Type B pancreatic cell (in vitro differentiated cells): ENCODE data around the gene MRPL46. TPM values are rescaled to one million over a fixed set of nuclear protein-coding genes. Genes with fewer than 3 reads are reported as not detected.

Experiments
- DNase-seq: peaks from one replicate; pipeline ENCODE4 v3.0.0; 2021; ENCODE audit warnings: mixed read lengths; ENCODE audit not compliant: unreplicated experiment; ENCODE audit errors: extremely low spot score
- H3K27ac Mint-ChIP-seq: 2 replicates; pipeline ENCODE4 v1.8.0; 2021; ENCODE audit warnings: mild to moderate bottlenecking, mixed read lengths
- H3K27me3 Mint-ChIP-seq: 2 replicates; pipeline ENCODE4 v1.8.0; 2021; ENCODE audit warnings: mixed read lengths
- H3K36me3 Mint-ChIP-seq: 2 replicates; pipeline ENCODE4 v1.8.0; 2021; ENCODE audit warnings: mixed read lengths
- H3K4me1 Mint-ChIP-seq: one replicate; pipeline ENCODE4 v1.8.0; 2021; ENCODE audit warnings: mixed read lengths; ENCODE audit not compliant: unreplicated experiment
- H3K4me3 Mint-ChIP-seq: 2 replicates; pipeline ENCODE4 v1.8.0; 2021; ENCODE audit warnings: mild to moderate bottlenecking, mixed read lengths
- H3K9me3 Mint-ChIP-seq: 2 replicates; pipeline ENCODE4 v1.8.0; 2021; ENCODE audit warnings: mixed read lengths
- CTCF ChIP-seq: fragments of 200-600 bp; sonication (generic); conservative IDR thresholded peaks from 2 replicates; pipeline ENCODE4 v1.5.0; 2021; ENCODE audit warnings: antibody characterized with exemption, mild to moderate bottlenecking
- total RNA-seq: library from RNA; stranded (reverse); gene quantifications from 2 replicates; pipeline ENCODE4 v1.2.1, GENCODE V29; 2021; ENCODE audit warnings: low replicate concordance

The MRPL46 gene
- total RNA-seq, 1 donor from 2014 or later = 24.8 TPM

GRCh38 chr15:88463870-88464532 lies 3.2 kb downstream of the MRPL46 start:
- DNase-seq = no peak
- Mint-ChIP-seq H3K9me3 (no peaks in the 10 kb centered on the region), H3K4me3 (peak overlapping the region; percentile 11), H3K27ac (no peak overlapping the region), H3K4me1 (peaks cover 15% of the 10 kb centered on the region), H3K36me3 (peaks cover 3% of the 10 kb centered on the region), H3K27me3 (no peaks in the 10 kb centered on the region)
- no peak for TF ChIP-seq CTCF

GRCh38 chr15:88456733-88457132 lies 10.5 kb downstream of the MRPL46 start:
- Mint-ChIP-seq H3K27me3 (peaks cover 3% of the 10 kb centered on the region), H3K27ac (no peak overlapping the region), H3K9me3 (no peaks in the 10 kb centered on the region), H3K36me3 (peaks cover 4% of the 10 kb centered on the region), H3K4me3 (no peak overlapping the region), H3K4me1 (no peaks in the 10 kb centered on the region)
- no peak for TF ChIP-seq CTCF
- DNase-seq = no peak

GRCh38 chr15:88454867-88455810 lies 12.0 kb downstream of the MRPL46 start:
- H3K27me3 Mint-ChIP-seq = peaks cover 7% of the 10 kb centered on the region
- peak overlapping the region; percentile 6 for H3K27ac Mint-ChIP-seq
- peak; percentile 68 for DNase-seq
- H3K9me3 Mint-ChIP-seq = no peaks in the 10 kb centered on the region
- H3K4me3 Mint-ChIP-seq = no peak overlapping the region
- peaks cover 4% of the 10 kb centered on the region for H3K36me3 Mint-ChIP-seq
- peak; percentile 78 for TF ChIP-seq CTCF
- peaks cover under 1% of the 10 kb centered on the region for H3K4me1 Mint-ChIP-seq

GRCh38 chr15:88454236-88454635 lies 13.0 kb downstream of the MRPL46 start:
- no peak for DNase-seq
- no peak for TF ChIP-seq CTCF
- Mint-ChIP-seq H3K36me3 (peaks cover 4% of the 10 kb centered on the region), H3K4me1 (peaks cover 3% of the 10 kb centered on the region), H3K27me3 (peaks cover 11% of the 10 kb centered on the region), H3K4me3 (no peak overlapping the region), H3K27ac (no peak overlapping the region), H3K9me3 (no peaks in the 10 kb centered on the region)

- no peaks in the 10 kb centered on the region for H3K9me3 Mint-ChIP-seq
- H3K36me3 Mint-ChIP-seq = peaks cover 4% of the 10 kb centered on the region
- no peak for DNase-seq
- peaks cover 3% of the 10 kb centered on the region for H3K4me1 Mint-ChIP-seq
- H3K4me3 Mint-ChIP-seq = no peak overlapping the region
- no peak for TF ChIP-seq CTCF
- H3K27me3 Mint-ChIP-seq = peaks cover 11% of the 10 kb centered on the region
- no peak overlapping the region for H3K27ac Mint-ChIP-seq
Measured at GRCh38 chr15:88453651-88454050, 13.5 kb downstream of the MRPL46 start.
